GM23248 (cell line): Measurements from ENCODE around the gene ADAM17. TPM values are rescaled to one million over a fixed set of nuclear protein-coding genes. Genes with fewer than 3 reads are reported as not detected.
A peak's percentile ranks its signal among the peaks of the same experiment; 100 is the strongest.
"Not testable (repeated sequence)": the region's sequence is repeated elsewhere in the genome, so short reads cannot be mapped to it uniquely, and the experiment has no call there.

Source experiments
- DNase-seq: peaks from one replicate; pipeline ENCODE4 v3.0.0-alpha.2; 2015
- H2AFZ ChIP-seq: fragments of 200-600 bp; sonication (generic); 2 replicates; pipeline ENCODE4 v1.6.1; 2016; ENCODE audit warnings: antibody characterized with exemption
- H3F3A ChIP-seq: fragments of 200-600 bp; sonication (generic); 2 replicates; pipeline ENCODE4 v1.6.1; 2016; ENCODE audit warnings: mild to moderate bottlenecking, antibody characterized with exemption, mixed run types; ENCODE audit not compliant: insufficient read depth
- H3K27ac ChIP-seq: fragments of 200-600 bp; sonication (generic); 2 replicates; pipeline ENCODE4 v1.5.1; 2016; ENCODE audit warnings: mild to moderate bottlenecking
- H3K27me3 ChIP-seq: fragments of 200-600 bp; sonication (generic); replicated peaks from 2 replicates; pipeline ENCODE4 v1.6.1; 2016; ENCODE audit warnings: mild to moderate bottlenecking; ENCODE audit not compliant: insufficient read depth
- H3K36me3 ChIP-seq: fragments of 200-600 bp; sonication (generic); 2 replicates; pipeline ENCODE4 v1.6.1; 2016; ENCODE audit warnings: low read depth, mild to moderate bottlenecking
- H3K4me1 ChIP-seq: fragments of 200-600 bp; sonication (generic); 2 replicates; pipeline ENCODE4 v1.6.1; 2016; ENCODE audit warnings: mild to moderate bottlenecking; ENCODE audit not compliant: insufficient read depth
- H3K4me2 ChIP-seq: fragments of 200-600 bp; sonication (generic); one replicate; pipeline ENCODE4 v1.6.1; 2016; ENCODE audit warnings: mild to moderate bottlenecking; ENCODE audit not compliant: unreplicated experiment
- H3K4me3 ChIP-seq: fragments of 200-600 bp; sonication (generic); 2 replicates; pipeline ENCODE4 v1.5.1; 2016; ENCODE audit warnings: mild to moderate bottlenecking
- H3K79me2 ChIP-seq: fragments of 200-600 bp; sonication (generic); 2 replicates; pipeline ENCODE4 v1.6.1; 2016; ENCODE audit warnings: mild to moderate bottlenecking; ENCODE audit not compliant: insufficient read depth
- H3K9ac ChIP-seq: fragments of 200-600 bp; sonication (generic); 2 replicates; pipeline ENCODE4 v1.6.1; 2016; ENCODE audit warnings: mild to moderate bottlenecking
- H3K9me2 ChIP-seq: fragments of 200-600 bp; sonication (generic); 2 replicates; pipeline ENCODE4 v1.6.1; 2016; ENCODE audit warnings: mixed run types, mild to moderate bottlenecking, moderate library complexity; ENCODE audit not compliant: insufficient read depth
- H3K9me3 ChIP-seq: fragments of 200-600 bp; sonication (generic); one replicate; pipeline ENCODE4 v1.6.1; 2017; ENCODE audit warnings: low read depth
- H4K20me1 ChIP-seq: fragments of 200-600 bp; sonication (generic); 2 replicates; pipeline ENCODE4 v1.6.0; 2016; ENCODE audit not compliant: insufficient read depth
- EZH2 ChIP-seq: fragments of 200-600 bp; sonication (generic); IDR thresholded peaks from 2 replicates; pipeline ENCODE4 v1.6.1; 2018; ENCODE audit warnings: antibody characterized with exemption, mild to moderate bottlenecking; ENCODE audit not compliant: insufficient read depth, poor library complexity, severe bottlenecking
- EZH2phosphoT487 ChIP-seq: fragments of 200-600 bp; sonication (generic); IDR thresholded peaks from 2 replicates; pipeline ENCODE4 v1.6.1; 2018; ENCODE audit warnings: antibody characterized with exemption, moderate library complexity, mild to moderate bottlenecking, low read depth; ENCODE audit not compliant: insufficient read depth
- WGBS, 2 experiments: methylation state at CpG; one replicate each; pipeline ENCODE4 v1.1.6; 2015 to 2017; ENCODE audit warnings: low lambda C conversion rate in 2 of 2, low coverage in 1 of 2; ENCODE audit errors: missing lambda C conversion rate in 2 of 2; 5-methylcytosine and 5-hydroxymethylcytosine counted together
- in situ Hi-C: fragments of 300-500 bp; cut with MboI; formaldehyde crosslinking; loops from 2 replicates; pipeline ENCODE4 v1.15.0; 2020
- polyA plus RNA-seq: library from polyadenylated mRNA; unstranded; fragments of >200 nt; fragmentation: Nextera tagmentation; extraction: Ambion mirVana; gene quantifications from 2 replicates; pipeline ENCODE4 v1.2.1, GENCODE V29; 2016
- total RNA-seq: library from RNA; depleted of rRNA; stranded (reverse); fragments of >200 nt; shearing (Covaris generic); gene quantifications from 2 replicates; pipeline ENCODE4 v1.2.3, GENCODE V29; 2014

Gene ADAM17
- total and polyA plus RNA-seq, 2 experiments from 2014 or later: 20.9 to 31.8 TPM

DNA sequence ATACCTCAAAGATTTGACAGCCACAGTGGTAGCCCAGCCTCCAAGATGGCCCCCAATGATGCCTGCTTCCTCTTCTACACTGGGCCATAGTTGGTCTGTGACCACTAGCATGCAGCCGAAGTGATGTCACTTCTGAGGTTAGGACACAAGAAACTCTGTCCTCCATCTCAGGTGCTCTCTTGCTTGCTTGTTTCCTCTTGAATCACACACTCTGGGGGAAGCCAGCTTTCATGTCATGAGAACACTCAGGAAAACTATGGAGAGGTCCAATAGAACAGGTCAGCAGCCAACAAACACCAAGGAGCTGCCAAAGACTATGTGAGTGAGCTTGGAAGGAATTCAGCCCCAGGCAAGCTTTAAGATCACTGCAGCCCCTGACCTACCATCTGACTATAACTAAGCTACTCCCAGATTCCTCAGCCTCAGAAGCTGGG lies 3.3 kb upstream of the ADAM17 start:
- peaks cover 34% of the 10 kb centered on the region for H3K4me1 ChIP-seq
- peak overlapping the region; percentile 32 for H3K4me3 ChIP-seq
- H3K9me2 ChIP-seq: no peaks in the 10 kb centered on the region
- peaks cover 40% of the 10 kb centered on the region for H3F3A ChIP-seq
- H3K9me3 ChIP-seq: no peaks in the 10 kb centered on the region
- in situ Hi-C loops: no loop called here
- H3K9ac ChIP-seq: peak overlapping the region; percentile 69
- TF ChIP-seq EZH2phosphoT487 (no peak), EZH2 (no peak)
- H3K27me3 ChIP-seq: no peaks in the 10 kb centered on the region
- no peaks in the 10 kb centered on the region for H3K36me3 ChIP-seq
- peak overlapping the region; percentile 98 for H3K27ac ChIP-seq
- peak overlapping the region; percentile 40; the same call in 1 of the 2 replicates for H2AFZ ChIP-seq
- peak overlapping the region; percentile 36 for H3K4me2 ChIP-seq
- peaks cover 36% of the 10 kb centered on the region for H3K79me2 ChIP-seq
- whole genome bisulfite sequencing, 2 experiments: 22 to 36% methylated on average over 1 of the region's 1 CpG
- H4K20me1 ChIP-seq: no peaks in the 10 kb centered on the region
- DNase-seq: peak; percentile 99

DNA sequence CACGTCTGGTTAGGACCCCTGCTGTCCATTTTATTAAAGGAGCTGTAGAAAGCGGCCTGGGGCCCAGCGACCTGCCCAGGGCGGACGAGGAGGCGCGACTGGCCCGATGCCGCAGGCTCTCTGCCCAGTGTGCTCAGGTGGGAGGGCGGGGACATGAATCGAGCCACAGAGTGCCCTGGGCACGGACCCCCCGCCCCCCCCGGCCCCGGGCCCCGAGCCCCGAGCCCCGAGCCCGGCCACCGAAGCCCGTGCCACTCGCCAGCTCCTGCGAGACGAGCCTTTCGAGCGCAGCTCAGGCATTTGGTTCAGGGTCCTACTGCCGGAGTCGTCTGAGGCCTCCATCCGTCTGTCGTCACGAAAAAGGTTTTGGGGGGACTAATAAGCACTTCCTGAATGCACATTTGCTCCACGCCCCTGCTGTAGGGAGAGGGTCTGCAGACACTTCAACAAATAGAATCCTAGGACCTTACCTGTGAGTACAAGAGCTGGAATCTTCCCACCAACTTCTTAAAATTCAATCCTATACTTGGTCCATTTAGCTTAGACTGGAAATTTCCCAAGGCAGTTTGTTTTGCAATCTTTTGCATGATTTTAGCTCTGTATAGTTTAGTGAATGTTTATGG lies 602 bp upstream of the ADAM17 start:
- Histone ChIP-seq H3K9me2 (no peaks in the 10 kb centered on the region), H3K4me1 (peaks cover 57% of the 10 kb centered on the region), H3K4me2 (peak overlapping the region; percentile 92), H3K27me3 (no peaks in the 10 kb centered on the region), H4K20me1 (no peaks in the 10 kb centered on the region), H3K4me3 (peak overlapping the region; percentile 97), H3K36me3 (no peaks in the 10 kb centered on the region), H3K9me3 (no peaks in the 10 kb centered on the region), H3K79me2 (peaks cover 62% of the 10 kb centered on the region), H2AFZ (peak overlapping the region; percentile 35), H3F3A (peaks cover 60% of the 10 kb centered on the region), H3K27ac (peak overlapping the region; percentile 98), H3K9ac (peak overlapping the region; percentile 98)
- WGBS, 2 experiments: 2% methylated on average over 16 to 26 of the region's 32 CpGs
- no peak for TF ChIP-seq EZH2phosphoT487
- TF ChIP-seq EZH2: no peak
- in situ Hi-C loops: no loop called here
- peak; percentile 61 for DNase-seq

DNA sequence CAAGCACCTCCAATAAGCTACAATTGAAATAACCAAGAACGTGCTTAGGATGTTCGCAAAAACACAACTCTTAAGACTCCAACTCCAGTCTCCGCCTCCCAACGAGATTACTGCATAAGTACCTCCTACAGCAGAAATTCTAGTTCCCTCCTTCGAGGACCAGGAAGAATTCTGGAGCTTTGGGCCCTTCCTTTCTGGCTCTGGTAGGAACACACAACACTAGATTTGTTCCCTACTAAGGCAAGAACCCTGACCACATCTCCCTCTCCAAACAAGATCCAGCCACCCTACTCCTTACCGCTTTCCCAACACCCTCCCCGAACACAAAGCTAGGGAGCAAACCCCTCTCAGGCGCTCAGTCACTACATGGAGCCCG lies 721 bp downstream of the ADAM17 start:
- Histone ChIP-seq H4K20me1 (no peaks in the 10 kb centered on the region), H3K4me1 (peaks cover 60% of the 10 kb centered on the region), H3K9me3 (no peaks in the 10 kb centered on the region), H3F3A (peaks cover 60% of the 10 kb centered on the region), H3K9ac (peak overlapping the region; percentile 98), H3K4me3 (peak overlapping the region; percentile 97), H3K27ac (peak overlapping the region; percentile 98), H3K4me2 (peak overlapping the region; percentile 95), H3K27me3 (no peaks in the 10 kb centered on the region), H2AFZ (peak overlapping the region; percentile 63), H3K9me2 (no peaks in the 10 kb centered on the region), H3K36me3 (no peaks in the 10 kb centered on the region), H3K79me2 (peaks cover 75% of the 10 kb centered on the region)
- WGBS, 2 experiments: 1% methylated on average over 9 of the region's 9 CpGs
- peak; percentile 92 for DNase-seq
- no peak for TF ChIP-seq EZH2phosphoT487
- no peak for TF ChIP-seq EZH2
- in situ Hi-C loops: no loop called here

DNA sequence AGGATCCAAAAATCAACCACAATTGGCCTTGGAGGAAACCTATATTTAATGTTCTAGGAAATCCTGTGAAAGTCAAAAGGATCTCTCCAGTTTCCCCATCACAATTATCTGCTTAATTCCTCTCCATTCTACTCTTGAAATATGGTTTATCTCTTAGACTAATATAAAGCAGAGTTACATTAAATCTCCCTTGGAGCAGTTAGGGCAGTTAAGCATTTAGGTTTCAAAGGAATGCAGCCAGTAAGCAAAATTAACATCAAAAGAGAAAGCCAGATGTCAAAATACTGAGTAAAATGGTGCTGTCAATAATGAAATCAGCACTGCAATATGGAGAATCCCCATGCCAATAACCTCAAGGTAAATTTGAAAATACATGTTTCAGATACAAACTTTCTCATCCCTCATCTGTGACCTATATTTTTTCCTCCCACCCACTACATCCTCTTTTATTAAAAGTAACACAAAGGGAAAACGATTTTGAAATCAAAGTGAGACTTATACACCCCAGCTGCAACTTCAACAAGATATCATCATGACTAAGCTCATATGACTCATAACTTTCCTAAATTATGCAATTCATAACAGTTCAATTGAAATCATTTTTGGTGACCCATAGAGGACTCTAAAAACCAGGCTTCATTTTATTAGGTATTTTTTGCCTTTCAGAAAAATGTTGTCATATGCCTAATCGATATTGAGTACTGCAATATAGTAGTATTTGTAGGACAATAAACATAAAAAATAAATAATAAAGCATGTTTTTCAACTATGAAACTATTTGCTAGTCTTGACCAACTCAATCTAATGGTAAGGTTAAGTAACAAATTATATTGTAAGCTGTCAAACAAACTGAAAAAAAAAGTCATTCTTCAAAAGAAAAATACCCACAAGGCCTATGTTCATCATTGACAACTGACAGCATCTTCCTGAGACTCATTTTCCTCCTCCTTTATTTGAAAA lies 3.1 kb downstream of the ADAM17 start:
- Histone ChIP-seq H3K9me2 (no peaks in the 10 kb centered on the region), H3K36me3 (no peaks in the 10 kb centered on the region), H3K27me3 (no peaks in the 10 kb centered on the region), H3F3A (peaks cover 41% of the 10 kb centered on the region), H3K4me3 (peak overlapping the region; percentile 56), H3K27ac (peak overlapping the region; percentile 81), H3K9ac (peak overlapping the region; percentile 60), H2AFZ (no peak overlapping the region), H3K9me3 (no peaks in the 10 kb centered on the region), H4K20me1 (0 out of 2 replicates have a peak, but pooled peaks cover 2% of the 10 kb centered on the region), H3K79me2 (peaks cover 91% of the 10 kb centered on the region), H3K4me1 (peaks cover 53% of the 10 kb centered on the region), H3K4me2 (peak overlapping the region; percentile 66)
- TF ChIP-seq EZH2phosphoT487: no peak
- TF ChIP-seq EZH2: no peak
- 0 to 2% methylated on average over 2 of the region's 2 CpGs for WGBS, 2 experiments
- peak; percentile 91 for DNase-seq
- in situ Hi-C loops: no loop called here

DNA sequence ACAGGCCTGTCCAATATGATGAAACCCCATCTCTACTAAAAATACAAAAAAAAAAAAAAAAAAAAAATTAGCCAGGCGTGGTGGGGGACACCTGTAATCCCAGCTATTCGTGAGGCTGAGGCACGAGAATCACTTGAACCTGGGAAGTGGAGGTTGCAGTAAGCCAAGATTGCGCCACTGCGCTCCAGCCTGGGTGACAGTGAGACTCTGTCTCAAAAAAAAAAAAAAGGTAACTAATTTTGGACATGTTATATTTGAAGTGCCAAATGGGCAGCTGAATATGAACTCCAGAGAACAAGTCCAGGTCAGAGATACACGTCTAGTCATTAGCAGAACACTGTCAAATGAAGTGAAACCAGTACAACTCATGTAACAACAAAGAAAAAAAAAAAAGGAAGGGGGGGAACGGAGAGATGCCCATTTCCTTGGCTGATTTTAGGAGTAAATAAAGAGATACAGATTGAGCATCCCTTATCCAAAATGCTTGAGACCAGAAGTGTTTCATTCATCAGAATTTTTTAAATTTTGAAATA lies 4.7 kb downstream of the ADAM17 start:
- H3K36me3 ChIP-seq, H4K20me1 ChIP-seq, H3K27me3 ChIP-seq, H3K4me2 ChIP-seq, H2AFZ ChIP-seq, DNase-seq, H3K9me3 ChIP-seq, in situ Hi-C loops, H3K9ac ChIP-seq, H3K9me2 ChIP-seq, H3K4me3 ChIP-seq: not testable (repeated sequence)
- peaks cover 38% of the 10 kb centered on the region for H3F3A ChIP-seq
- peaks cover 55% of the 10 kb centered on the region for H3K4me1 ChIP-seq
- 81 to 84% methylated on average over 7 of the region's 7 CpGs for WGBS, 2 experiments
- peak overlapping the region; percentile 81; the same call in 1 of the 2 replicates for H3K27ac ChIP-seq
- peaks cover 94% of the 10 kb centered on the region for H3K79me2 ChIP-seq
